ENCODE results near the gene HSPD1. TPM values are rescaled to one million over a fixed set of nuclear protein-coding genes. Genes with fewer than 3 reads are reported as not detected.
A peak's percentile ranks its signal among the peaks of the same experiment; 100 is the strongest.

The HSPD1 gene
- total RNA-seq, 1 experiment from 2014 or later: 410 TPM

GRCh38 chr2:197514754-197515153 lies 15.1 kb upstream of the HSPD1 start:
- Histone ChIP-seq H3K9me2 (replicated peaks; ENCODE audit: low read length) (no peaks in the 10 kb centered on the region), H3K36me3 (ENCODE audit: low read depth, low read length) (0 out of 2 replicates have a peak, but pooled peaks cover 2% of the 10 kb centered on the region), H3K4me2 (ENCODE audit: low read length) (peak overlapping the region; percentile 94), H2AFZ (ENCODE audit: low read length) (peak overlapping the region; percentile 96), H3K9me3 (ENCODE audit: low read length) (no peaks in the 10 kb centered on the region), H3F3A (ENCODE audit: low read length, unreplicated experiment) (no peaks in the 10 kb centered on the region), H4K20me1 (ENCODE audit: low read length) (peaks cover 20% of the 10 kb centered on the region), H3K9ac (ENCODE audit: low read length) (peak overlapping the region; percentile 94), H3K27ac (ENCODE audit: low read length) (peak overlapping the region; percentile 48; the same call in 1 of the 2 replicates), H3K4me3 (ENCODE audit: low read length) (peak overlapping the region; percentile 89), H3K27me3 (ENCODE audit: low read length) (no peaks in the 10 kb centered on the region), H3K79me2 (ENCODE audit: low read length) (peaks cover 49% of the 10 kb centered on the region), H3K4me1 (ENCODE audit: insufficient read depth, low read length) (peaks cover 17% of the 10 kb centered on the region)
- TF ChIP-seq EZH2 (IDR thresholded peaks at IDR 0.05; ENCODE audit: low read length, unreplicated experiment): no peak
- no peak for TF ChIP-seq CTCF (conservative IDR thresholded peaks at IDR 0.05; ENCODE audit: low read depth, low read length)
- TF ChIP-seq EZH2phosphoT487 (IDR thresholded peaks at IDR 0.05; ENCODE audit: borderline replicate concordance, low read length): no peak
- ATAC-seq (no peak), DNase-seq (peak; percentile 28)
- intact Hi-C loops (cut with micrococcal nuclease): loop anchor here (5.0 kb wide), 3 partner anchors 63 to 193 kb away; partner anchors contain the start of gene MARS2
- POLR2A ChIA-PET (ENCODE audit: unreplicated experiment): no interaction called here
- CTCF ChIA-PET: no interaction called here
- BruUV-seq (replicated peaks): no TSS peak

- Histone ChIP-seq H3K4me2 (ENCODE audit: low read length) (no peak overlapping the region), H3K9ac (ENCODE audit: low read length) (no peak overlapping the region), H3K4me3 (ENCODE audit: low read length) (no peak overlapping the region), H3K9me2 (replicated peaks; ENCODE audit: low read length) (no peaks in the 10 kb centered on the region), H3K27me3 (ENCODE audit: low read length) (no peaks in the 10 kb centered on the region), H4K20me1 (ENCODE audit: low read length) (peaks cover 13% of the 10 kb centered on the region), H3K27ac (ENCODE audit: low read length) (no peak overlapping the region), H3K79me2 (ENCODE audit: low read length) (peaks cover 40% of the 10 kb centered on the region), H3F3A (ENCODE audit: low read length, unreplicated experiment) (no peaks in the 10 kb centered on the region), H2AFZ (ENCODE audit: low read length) (no peak overlapping the region), H3K9me3 (ENCODE audit: low read length) (no peaks in the 10 kb centered on the region), H3K36me3 (ENCODE audit: low read depth, low read length) (no peaks in the 10 kb centered on the region), H3K4me1 (ENCODE audit: insufficient read depth, low read length) (peaks cover 17% of the 10 kb centered on the region)
- TF ChIP-seq CTCF (conservative IDR thresholded peaks at IDR 0.05; ENCODE audit: low read depth, low read length) (no peak), EZH2 (IDR thresholded peaks at IDR 0.05; ENCODE audit: low read length, unreplicated experiment) (no peak), EZH2phosphoT487 (IDR thresholded peaks at IDR 0.05; ENCODE audit: borderline replicate concordance, low read length) (no peak)
- DNase-seq (no peak), ATAC-seq (no peak)
- ChIA-PET POLR2A (ENCODE audit: unreplicated experiment) (no interaction called here), CTCF (no interaction called here)
- BruUV-seq (replicated peaks): no TSS peak
- intact Hi-C loops (cut with micrococcal nuclease): no loop called here
Observed at GRCh38 chr2:197513915-197514314, 14.3 kb upstream of the HSPD1 start.

- Histone ChIP-seq H2AFZ (ENCODE audit: low read length) (no peak overlapping the region), H3K36me3 (ENCODE audit: low read depth, low read length) (peaks cover 33% of the 10 kb centered on the region), H3F3A (ENCODE audit: low read length, unreplicated experiment) (no peaks in the 10 kb centered on the region), H3K4me3 (ENCODE audit: low read length) (no peak overlapping the region), H3K27ac (ENCODE audit: low read length) (no peak overlapping the region), H3K9me3 (ENCODE audit: low read length) (no peaks in the 10 kb centered on the region), H3K4me2 (ENCODE audit: low read length) (no peak overlapping the region), H4K20me1 (ENCODE audit: low read length) (peaks cover 17% of the 10 kb centered on the region), H3K9ac (ENCODE audit: low read length) (no peak overlapping the region), H3K79me2 (ENCODE audit: low read length) (peaks cover 36% of the 10 kb centered on the region), H3K4me1 (ENCODE audit: insufficient read depth, low read length) (peaks cover 15% of the 10 kb centered on the region), H3K27me3 (ENCODE audit: low read length) (no peaks in the 10 kb centered on the region), H3K9me2 (replicated peaks; ENCODE audit: low read length) (no peaks in the 10 kb centered on the region)
- POLR2A ChIA-PET (ENCODE audit: unreplicated experiment): no interaction called here
- ATAC-seq (no peak), DNase-seq (no peak)
- intact Hi-C loops (cut with micrococcal nuclease): no loop called here
- BruUV-seq (replicated peaks): no TSS peak
- TF ChIP-seq EZH2 (IDR thresholded peaks at IDR 0.05; ENCODE audit: low read length, unreplicated experiment): no peak
- TF ChIP-seq EZH2phosphoT487 (IDR thresholded peaks at IDR 0.05; ENCODE audit: borderline replicate concordance, low read length): no peak
- no peak for TF ChIP-seq CTCF (conservative IDR thresholded peaks at IDR 0.05; ENCODE audit: low read depth, low read length)
- CTCF ChIA-PET: no interaction called here
Observed at GRCh38 chr2:197506658-197507057, 7.0 kb upstream of the HSPD1 start.

Data from PC-3 (cell line).